Cerebellar nuclear complex (tissue), 1 donor: ENCODE measurements around the gene HADHB.
A peak's percentile ranks its signal among the peaks of the same experiment; 100 is the strongest.

Experiments
- DNase-seq, 2 experiments: peaks; one replicate each; lab custom pipeline; 2025; lab: John Stamatoyannopoulos, UW

The HADHB gene

GRCh38 chr2:26244309-26245230 is at the start of gene HADHB, which contains the start of gene HADHA:
TSS of gene HADHB (plus strand) at chr2:26244939. CDS start at chr2:26254255, 9,316 bp downstream.
TSS of gene HADHA (minus strand) at chr2:26244632. CDS start at chr2:26244596, 36 bp downstream.
- peak in 1 of 2 experiments; percentile 56 for DNase-seq

DNA sequence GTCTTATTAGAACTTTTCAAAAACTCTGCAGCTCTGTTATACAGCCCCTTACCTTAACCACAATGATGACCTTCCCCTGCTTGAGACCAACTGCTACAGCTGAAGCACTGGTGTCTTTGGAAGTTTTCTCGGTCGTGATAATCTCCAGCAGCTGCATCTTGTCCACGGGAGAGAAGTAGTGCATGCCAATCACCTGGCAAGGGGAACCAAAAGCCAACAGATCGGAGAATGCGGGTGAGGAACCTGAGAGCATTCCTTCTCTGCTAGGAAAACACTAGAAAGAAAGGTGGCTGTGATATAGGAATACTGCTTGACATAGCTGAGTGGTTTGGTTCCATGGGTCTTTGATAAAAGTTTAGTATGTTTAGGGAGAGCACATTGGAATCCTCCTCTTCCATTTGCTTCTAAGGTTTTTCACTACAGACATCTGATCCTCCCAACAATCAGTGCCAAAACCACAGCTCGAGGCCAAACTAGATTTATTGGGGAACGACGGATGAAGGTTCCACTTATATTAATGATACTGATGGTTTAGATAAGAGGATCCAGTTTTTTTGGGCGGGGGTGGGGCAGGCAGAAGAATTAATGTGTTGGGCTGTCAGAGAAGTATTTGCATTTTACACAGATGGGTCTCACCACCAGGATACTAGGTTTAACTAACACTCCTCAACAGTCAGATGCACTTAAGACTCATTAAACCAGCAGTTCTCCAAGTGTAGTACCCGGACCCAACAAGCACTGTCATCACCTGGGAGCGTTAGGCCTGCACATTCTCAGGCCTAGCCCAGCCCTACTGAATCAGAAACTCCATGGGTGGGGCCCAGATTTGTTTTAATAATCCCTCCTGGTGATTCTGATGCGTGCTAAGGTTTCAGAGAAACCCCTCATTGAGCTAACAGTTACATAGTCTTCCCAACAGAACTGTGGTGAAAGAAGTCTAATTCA is 49.4 kb upstream of the HADHB start:
- no peak for DNase-seq

- DNase-seq: no peak
Measured at GRCh38 chr2:26196683-26197418, 47.9 kb upstream of the HADHB start.

DNA sequence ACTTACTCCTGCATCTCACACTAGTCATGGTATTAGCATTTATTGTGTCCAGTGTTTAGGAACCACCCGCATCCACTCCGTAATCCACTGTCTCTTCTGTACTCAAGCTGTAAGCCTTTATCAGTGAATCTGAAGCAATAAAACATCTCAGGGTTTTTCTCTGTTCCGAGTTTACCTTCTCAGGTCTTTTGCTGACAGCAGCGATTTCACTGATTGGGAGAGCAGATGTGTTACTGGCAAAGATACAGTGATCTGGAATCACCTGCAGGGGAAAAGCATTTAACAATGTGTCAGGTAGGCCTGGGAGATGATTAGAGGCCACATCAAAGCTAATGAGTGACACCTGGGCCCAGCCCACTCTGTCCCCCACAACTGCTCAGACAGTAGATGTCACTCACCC is 47.2 kb upstream of the HADHB start:
- no peak for DNase-seq

DNA sequence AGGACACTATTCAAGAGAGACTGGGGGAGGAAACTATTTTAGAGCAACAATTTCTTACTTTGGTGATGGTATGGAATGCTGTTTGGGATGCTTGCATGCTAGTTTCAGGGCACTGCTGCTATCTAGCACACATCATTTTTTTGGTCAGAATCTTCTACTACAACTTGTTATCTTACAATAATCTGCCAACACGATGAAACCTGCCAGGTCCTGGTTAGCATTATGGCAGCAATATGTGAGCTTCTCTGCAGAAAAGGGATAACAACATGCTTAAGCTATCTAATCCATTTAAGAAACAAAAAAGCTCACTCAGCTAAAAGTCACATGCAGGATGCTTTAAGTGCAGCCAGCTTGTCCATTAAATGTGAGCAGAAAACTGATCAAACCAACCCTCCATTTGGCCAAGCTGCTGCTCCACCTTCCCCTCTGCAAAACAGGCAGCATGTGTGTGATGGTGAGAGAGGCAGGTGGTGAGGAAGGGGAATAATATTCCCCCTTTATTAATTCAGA is 41.7 kb upstream of the HADHB start:
- DNase-seq: no peak

DNA sequence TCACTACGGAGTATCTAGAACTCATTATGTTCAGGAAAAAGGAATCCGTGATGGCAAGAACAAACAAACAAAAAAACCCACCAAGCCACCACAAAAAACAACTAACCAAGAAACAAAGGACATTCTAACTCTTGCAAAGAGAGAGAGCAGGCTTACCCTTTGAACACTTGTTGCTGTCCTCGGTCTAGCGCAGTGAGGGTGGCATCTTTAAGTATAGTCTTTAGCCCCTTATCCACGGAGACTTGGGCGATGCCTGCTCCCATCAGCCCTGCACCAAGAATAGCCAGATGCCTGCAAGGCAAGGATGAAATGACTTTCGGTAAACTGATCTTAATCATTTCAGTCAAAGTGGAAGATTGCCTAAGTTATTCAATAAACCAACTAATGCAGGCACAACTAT is 40.8 kb upstream of the HADHB start:
- no peak for DNase-seq

GRCh38 chr2:26212011-26212410 is 32.7 kb upstream of the HADHB start:
- no peak for DNase-seq

DNA sequence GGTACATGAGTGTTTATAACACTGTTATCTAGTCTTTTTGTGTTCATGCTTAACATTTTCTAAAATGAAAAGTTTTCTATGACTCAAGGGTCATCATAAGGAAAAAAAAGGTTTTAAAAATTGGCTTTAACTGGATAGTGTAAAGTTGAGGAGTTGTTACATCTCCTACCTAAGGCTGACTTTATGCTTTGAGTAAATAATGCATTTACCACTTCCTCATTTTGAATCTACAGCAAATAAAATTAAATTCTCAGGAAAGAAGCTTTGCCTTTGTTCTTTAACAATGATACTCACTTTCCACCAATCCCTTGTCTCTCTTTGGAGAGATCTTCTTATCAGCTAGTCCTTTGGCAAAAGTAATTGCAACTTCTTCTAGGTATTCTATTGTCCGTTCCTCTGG is 30.0 kb upstream of the HADHB start:
- no peak for DNase-seq

- DNase-seq: no peak
Measured at GRCh38 chr2:26215833-26216232, 28.9 kb upstream of the HADHB start.

DNA sequence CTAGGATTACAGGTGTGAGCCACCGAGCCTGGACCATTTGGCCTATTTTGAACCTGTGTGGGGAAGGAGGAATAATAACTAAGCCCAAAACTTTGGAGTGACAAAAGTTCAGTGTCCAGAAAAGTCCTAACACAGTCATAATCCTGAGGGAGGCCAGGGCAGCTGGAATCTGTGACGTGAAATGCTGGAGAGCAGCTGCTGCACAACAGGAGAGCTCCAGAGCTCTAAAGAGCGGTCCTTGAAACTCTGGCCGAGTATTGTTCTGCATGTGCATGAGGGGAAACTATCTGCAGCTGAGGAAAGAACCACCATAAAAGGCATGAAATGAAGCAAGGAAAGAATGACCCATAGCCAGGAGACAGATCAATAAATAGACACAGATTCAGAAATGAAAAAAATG is 28.2 kb upstream of the HADHB start:
- DNase-seq: no peak

DNA sequence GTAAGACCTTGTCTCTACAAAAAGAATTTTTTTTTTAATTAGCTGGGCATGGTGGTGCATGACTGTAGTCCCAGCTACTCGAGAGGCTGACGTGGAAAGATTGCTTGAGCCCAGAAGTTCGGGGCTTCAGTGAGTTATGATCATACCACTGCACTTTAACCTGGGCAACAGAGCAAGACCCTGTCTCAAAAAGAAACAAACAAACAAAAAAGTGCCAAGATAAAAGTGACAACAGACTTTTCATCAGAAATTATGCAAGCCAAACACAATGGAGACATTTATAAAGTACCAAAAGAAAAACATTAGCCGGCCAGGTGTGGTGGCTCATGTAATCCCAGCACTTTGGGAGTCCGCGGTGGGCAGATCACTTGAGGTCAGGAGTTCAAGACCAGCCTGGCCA is 27.0 kb upstream of the HADHB start:
- no peak for DNase-seq

DNA sequence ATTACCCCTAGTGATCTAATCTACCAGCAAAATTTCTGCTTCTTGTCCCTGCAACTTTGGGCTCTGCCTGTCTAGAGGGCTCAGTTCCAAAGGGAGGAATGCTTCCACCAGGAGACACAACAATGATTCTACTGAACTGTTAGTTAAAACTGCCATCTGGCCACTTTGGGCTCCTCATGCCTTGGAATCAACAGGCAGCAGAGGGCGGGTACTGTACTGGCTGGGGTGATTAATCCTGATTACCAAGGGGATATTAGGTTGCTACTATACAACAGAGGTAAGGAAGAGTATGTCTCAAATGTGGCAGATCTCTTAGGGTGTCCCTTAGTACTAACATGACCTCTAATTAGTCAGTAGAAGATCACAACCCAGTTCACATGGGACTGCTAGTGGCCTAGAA is 21.7 kb upstream of the HADHB start:
- DNase-seq: peak in 1 of 2 experiments; percentile 39

GRCh38 chr2:26224095-26224494 is 20.6 kb upstream of the HADHB start:
- no peak for DNase-seq

GRCh38 chr2:26229595-26229994 is 15.1 kb upstream of the HADHB start:
- DNase-seq: no peak

- no peak for DNase-seq
Measured at GRCh38 chr2:26230806-26231205, 13.9 kb upstream of the HADHB start.

- DNase-seq: no peak
Measured at GRCh38 chr2:26235089-26235488, 9.7 kb upstream of the HADHB start.

DNA sequence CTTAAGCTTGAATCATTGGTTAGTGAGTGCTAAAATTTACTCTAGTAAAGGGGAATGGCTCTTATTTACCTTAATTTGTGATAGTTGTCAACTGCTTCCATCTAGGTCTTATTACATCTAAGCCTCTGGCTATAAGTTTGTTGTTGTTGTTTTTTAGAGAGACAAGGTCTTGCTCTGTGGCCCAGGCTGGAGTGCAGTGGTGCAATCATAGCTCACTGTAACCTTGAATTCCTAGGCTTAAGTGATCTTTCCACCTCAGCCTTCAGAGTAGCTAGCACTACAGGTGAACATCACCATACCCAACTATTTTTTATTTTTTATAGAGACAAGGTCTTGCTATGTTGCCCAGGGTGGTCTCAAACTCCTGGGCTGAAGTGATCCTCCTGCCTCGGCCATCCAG is 6.9 kb upstream of the HADHB start:
- no peak for DNase-seq

- no peak for DNase-seq
Measured at GRCh38 chr2:26238311-26238958, 6.3 kb upstream of the HADHB start.

GRCh38 chr2:26241928-26242436 is 2.8 kb upstream of the HADHB start:
- DNase-seq: no peak

GRCh38 chr2:26243470-26244308 is 1.1 kb upstream of the HADHB start:
- DNase-seq: no peak
